ENCODE results near the gene GAGE12C.
"Not testable (repeated sequence)": the region's sequence is repeated elsewhere in the genome, so short reads cannot be mapped to it uniquely, and the experiment has no call there.

GAGE12C gene, protein sequence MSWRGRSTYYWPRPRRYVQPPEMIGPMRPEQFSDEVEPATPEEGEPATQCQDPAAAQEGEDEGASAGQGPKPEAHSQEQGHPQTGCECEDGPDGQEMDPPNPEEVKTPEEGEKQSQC

DNA sequence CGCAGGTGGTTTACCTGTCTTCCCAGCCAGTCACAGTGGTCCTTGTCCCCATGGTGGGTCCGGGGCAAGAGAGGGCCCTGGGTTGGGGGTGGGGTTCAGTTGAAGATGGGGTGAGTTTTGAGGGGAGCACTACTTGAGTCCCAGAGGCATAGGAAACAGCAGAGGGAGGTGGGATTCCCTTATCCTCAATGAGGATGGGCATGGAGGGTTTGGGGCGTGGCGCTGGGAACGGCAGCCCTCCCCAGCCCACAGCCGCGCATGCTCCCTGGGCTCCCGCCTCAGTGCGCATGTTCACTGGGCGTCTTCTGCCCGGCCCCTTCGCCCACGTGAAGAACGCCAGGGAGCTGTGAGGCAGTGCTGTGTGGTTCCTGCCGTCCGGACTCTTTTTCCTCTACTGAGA is at the start of gene GAGE12C:
Gene GAGE12C, plus strand, starts transcription at position 301 of the 400 bp plus-strand sequence. CDS start 1,155 bp downstream, outside the sequence.
- DNase-seq (ENCODE audit: extremely low read depth in 1 of 2, low read depth in 1 of 2): not testable (repeated sequence)

DNA sequence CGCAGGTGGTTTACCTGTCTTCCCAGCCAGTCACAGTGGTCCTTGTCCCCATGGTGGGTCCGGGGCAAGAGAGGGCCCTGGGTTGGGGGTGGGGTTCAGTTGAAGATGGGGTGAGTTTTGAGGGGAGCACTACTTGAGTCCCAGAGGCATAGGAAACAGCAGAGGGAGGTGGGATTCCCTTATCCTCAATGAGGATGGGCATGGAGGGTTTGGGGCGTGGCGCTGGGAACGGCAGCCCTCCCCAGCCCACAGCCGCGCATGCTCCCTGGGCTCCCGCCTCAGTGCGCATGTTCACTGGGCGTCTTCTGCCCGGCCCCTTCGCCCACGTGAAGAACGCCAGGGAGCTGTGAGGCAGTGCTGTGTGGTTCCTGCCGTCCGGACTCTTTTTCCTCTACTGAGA is 9.5 kb downstream of the GAGE12C start, which contains the start of gene GAGE12D:
Gene GAGE12D, plus strand, starts transcription at position 301 of the 400 bp plus-strand sequence. CDS start 1,155 bp downstream, outside the sequence.
- not testable (repeated sequence) for DNase-seq (ENCODE audit: extremely low read depth in 1 of 2, low read depth in 1 of 2)

DNA sequence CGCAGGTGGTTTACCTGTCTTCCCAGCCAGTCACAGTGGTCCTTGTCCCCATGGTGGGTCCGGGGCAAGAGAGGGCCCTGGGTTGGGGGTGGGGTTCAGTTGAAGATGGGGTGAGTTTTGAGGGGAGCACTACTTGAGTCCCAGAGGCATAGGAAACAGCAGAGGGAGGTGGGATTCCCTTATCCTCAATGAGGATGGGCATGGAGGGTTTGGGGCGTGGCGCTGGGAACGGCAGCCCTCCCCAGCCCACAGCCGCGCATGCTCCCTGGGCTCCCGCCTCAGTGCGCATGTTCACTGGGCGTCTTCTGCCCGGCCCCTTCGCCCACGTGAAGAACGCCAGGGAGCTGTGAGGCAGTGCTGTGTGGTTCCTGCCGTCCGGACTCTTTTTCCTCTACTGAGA is 19.0 kb downstream of the GAGE12C start, which contains the start of gene GAGE12E:
Gene GAGE12E, plus strand, starts transcription at position 301 of the 400 bp plus-strand sequence. CDS start 1,155 bp downstream, outside the sequence.
- DNase-seq (ENCODE audit: extremely low read depth in 1 of 2, low read depth in 1 of 2): not testable (repeated sequence)

GRCh38 chrX:49560542-49560941 is 28.6 kb downstream of the GAGE12C start, which contains the start of gene GAGE12F:
Gene GAGE12F (plus strand): TSS chrX:49560842. CDS start chrX:49561997, 1,155 bp downstream.
- DNase-seq (ENCODE audit: extremely low read depth in 1 of 2, low read depth in 1 of 2): not testable (repeated sequence)

DNA sequence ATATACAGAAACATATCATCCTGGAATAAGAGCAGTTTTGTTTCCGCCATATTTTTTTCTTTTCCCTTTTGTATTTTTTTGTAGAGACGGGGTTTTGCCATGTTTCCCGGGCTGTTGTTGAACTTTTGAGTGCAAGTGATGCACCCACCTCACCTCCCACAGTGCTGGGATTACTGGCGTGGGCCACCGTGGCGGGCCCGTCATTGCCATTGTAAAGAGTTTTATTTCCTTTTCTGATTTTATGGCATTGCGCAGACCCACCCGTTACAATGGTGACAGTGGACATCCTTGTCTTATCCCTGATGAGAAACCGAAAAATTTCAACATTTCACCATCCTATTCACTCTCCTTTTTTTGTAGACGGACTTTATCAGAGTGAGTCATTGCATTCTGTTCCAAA is 36.8 kb downstream of the GAGE12C start:
- DNase-seq (ENCODE audit: extremely low read depth in 1 of 2, low read depth in 1 of 2): not testable (repeated sequence)

GRCh38 chrX:49569152-49569551 is 37.2 kb downstream of the GAGE12C start:
- DNase-seq (ENCODE audit: extremely low read depth in 1 of 2, low read depth in 1 of 2): not testable (repeated sequence)

DNA sequence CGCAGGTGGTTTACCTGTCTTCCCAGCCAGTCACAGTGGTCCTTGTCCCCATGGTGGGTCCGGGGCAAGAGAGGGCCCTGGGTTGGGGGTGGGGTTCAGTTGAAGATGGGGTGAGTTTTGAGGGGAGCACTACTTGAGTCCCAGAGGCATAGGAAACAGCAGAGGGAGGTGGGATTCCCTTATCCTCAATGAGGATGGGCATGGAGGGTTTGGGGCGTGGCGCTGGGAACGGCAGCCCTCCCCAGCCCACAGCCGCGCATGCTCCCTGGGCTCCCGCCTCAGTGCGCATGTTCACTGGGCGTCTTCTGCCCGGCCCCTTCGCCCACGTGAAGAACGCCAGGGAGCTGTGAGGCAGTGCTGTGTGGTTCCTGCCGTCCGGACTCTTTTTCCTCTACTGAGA is 38.1 kb downstream of the GAGE12C start, which contains the start of gene GAGE12G:
Gene GAGE12G, plus strand, starts transcription at position 301 of the 400 bp plus-strand sequence. CDS start 1,155 bp downstream, outside the sequence.
- DNase-seq (ENCODE audit: extremely low read depth in 1 of 2, low read depth in 1 of 2): not testable (repeated sequence)

DNA sequence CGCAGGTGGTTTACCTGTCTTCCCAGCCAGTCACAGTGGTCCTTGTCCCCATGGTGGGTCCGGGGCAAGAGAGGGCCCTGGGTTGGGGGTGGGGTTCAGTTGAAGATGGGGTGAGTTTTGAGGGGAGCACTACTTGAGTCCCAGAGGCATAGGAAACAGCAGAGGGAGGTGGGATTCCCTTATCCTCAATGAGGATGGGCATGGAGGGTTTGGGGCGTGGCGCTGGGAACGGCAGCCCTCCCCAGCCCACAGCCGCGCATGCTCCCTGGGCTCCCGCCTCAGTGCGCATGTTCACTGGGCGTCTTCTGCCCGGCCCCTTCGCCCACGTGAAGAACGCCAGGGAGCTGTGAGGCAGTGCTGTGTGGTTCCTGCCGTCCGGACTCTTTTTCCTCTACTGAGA is 47.7 kb downstream of the GAGE12C start, which contains the start of gene GAGE12H:
Gene GAGE12H, plus strand, starts transcription at position 301 of the 400 bp plus-strand sequence. CDS start 1,155 bp downstream, outside the sequence.
- DNase-seq (ENCODE audit: extremely low read depth in 1 of 2, low read depth in 1 of 2): not testable (repeated sequence)
